Measurements from ENCODE around the gene POMT2. TPM values are rescaled to one million over a fixed set of nuclear protein-coding genes. Genes with fewer than 3 reads are reported as not detected.
"Not testable (repeated sequence)": the region's sequence is repeated elsewhere in the genome, so short reads cannot be mapped to it uniquely, and the experiment has no call there.

The POMT2 gene
- total RNA-seq, 1 donor: 7.0 TPM

GRCh38 chr14:77303417-77304156 lies 17.1 kb downstream of the POMT2 start:
- peak in 2 of 3 donors; percentile 17 to 22 for DNase-seq (ENCODE audit: low read depth in 2 of 3, low spot score in 2 of 3)

DNA sequence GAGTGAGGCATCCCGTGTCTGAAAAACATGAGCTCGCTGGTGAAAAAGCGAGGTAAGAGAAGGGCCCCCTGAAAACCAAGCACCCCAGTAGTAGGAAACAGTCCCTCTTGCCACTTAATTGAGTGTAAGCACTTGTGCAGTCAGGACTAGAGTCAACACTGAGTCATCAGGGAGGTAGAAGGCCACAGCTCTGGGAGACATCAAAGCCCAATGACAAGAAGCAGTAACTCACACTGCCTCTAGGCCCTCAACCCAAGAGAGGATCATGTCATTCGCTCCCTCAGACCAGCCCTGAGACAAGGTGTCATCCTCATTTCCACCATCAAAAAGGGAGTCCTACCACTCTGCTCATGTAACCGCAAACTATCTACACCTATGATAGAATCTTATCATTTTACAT lies 17.8 kb downstream of the POMT2 start:
- DNase-seq (ENCODE audit: low read depth in 2 of 3, low spot score in 2 of 3): no peak

DNA sequence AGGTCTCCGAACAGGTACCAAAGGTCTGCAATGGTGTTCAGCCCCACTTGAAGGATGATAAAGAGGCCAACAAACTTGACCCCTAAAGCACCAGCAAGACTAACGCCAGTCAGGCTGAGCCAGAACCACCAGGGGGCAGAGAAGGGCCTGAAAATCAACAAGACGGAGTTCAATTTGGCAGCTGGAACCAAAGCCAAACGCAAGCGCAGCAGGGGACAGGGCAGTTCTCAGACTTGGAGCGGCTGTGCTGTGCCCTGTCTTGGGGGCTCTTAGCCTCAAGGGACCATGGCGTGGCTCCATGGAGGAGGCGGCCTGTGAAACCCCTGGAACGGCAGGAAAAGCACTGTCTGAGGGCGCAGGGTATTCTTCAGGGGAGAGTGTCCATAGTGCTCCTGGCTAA lies 19.6 kb downstream of the POMT2 start:
- peak in 2 of 3 donors; percentile 77 to 87 for DNase-seq (ENCODE audit: low read depth in 2 of 3, low spot score in 2 of 3)

GRCh38 chr14:77299771-77300170 lies 20.9 kb downstream of the POMT2 start:
- no peak for DNase-seq (ENCODE audit: low read depth in 2 of 3, low spot score in 2 of 3)

DNA sequence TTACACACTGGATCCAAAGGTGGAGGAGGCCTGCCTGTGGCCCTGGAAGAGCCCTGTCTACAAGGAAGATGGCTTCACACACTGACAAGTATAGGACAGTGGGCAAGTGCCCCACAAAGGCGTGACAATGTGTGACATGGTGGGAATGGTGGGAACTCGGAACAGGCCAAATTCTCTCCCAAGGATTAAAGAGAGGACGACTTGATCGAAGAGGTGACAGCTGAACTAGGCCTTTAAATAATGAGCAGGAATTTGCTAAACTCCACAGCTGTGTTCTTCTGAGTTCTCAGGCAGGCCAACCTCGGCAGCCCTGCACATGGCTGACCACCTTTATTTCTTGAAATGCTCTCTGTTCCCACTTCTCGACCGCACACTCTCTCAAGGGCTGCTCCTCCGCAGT lies 23.8 kb downstream of the POMT2 start:
- no peak for DNase-seq (ENCODE audit: low read depth in 2 of 3, low spot score in 2 of 3)

DNA sequence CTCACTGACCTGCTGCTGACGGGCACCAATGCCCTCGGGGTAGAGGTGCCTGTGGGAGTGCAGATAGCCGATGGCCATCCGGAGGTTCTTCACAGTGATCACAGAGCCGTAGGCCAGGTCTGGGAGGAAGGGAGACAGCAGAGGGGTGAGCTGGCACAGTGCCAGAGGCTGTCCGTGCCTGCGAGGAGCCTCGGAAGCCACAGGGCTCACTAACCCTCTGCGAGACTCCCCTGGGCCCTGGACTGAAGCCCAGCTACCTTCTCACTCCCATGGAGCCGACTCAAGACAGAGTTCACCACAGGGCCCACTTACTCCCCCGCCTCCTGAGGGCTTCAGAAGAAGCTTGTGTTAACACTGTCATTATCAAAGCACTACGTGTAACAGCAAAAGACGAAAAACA lies 24.5 kb downstream of the POMT2 start:
- DNase-seq (ENCODE audit: low read depth in 2 of 3, low spot score in 2 of 3): no peak

- no peak for DNase-seq (ENCODE audit: low read depth in 2 of 3, low spot score in 2 of 3)
Measured at GRCh38 chr14:77290705-77291104, 30.0 kb downstream of the POMT2 start.

DNA sequence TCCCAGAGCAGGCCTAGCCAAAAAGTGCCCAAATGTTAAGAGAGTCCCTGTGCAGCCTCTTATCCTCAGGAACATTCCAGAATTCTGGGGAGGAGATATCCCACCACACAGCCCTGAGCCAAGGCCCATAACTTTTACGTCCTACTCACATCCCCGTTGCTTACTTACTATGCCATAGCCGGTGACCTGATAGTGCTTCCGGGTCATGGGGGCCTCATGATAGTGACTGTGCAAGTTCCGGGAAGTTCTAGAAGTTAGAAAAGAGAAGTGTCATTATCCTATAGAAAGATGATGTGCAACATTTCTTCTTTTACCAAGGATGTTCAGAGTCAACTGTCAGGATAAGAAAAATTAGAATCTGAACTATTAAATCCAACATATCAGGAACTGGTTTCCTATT lies 34.1 kb downstream of the POMT2 start:
- no peak for DNase-seq (ENCODE audit: low read depth in 2 of 3, low spot score in 2 of 3)

DNA sequence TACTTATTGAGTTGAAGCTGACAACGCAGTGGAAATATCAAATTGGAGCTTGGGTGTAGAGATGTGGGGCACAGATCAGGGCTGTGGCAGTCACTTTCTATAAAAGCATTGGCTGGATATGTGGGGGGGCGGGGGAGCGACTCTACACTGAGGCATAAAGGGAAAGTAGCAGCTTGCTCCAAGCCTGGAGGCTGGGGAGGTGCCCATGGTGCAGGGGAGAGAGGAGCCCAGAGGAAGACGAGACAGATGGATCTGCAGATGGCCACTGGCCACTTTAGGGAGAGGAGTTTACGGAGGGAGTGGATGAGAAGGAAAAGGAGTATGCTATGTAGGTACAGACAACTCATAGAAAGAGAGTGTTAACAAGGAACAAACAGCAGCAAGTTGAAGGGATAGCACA lies 36.2 kb downstream of the POMT2 start:
- DNase-seq (ENCODE audit: low read depth in 2 of 3, low spot score in 2 of 3): no peak

DNA sequence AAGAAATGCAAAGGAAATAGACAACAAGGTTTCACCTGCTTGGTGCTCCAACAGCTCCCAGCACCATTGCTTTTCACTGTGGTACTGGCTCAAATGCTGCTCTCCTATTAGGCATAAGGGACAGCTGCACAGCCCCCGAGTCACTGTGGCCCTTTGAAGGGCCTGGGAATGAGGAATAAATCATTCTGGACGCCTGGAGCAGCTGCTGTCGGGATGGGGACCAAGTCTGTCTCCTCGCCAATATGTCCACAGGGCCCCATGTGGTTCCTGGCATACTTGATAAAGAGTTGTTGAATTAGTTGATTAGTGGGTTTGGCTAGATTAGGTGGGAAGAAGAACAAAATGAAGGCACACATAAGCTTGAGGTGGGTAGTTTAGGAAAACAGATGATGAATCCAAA lies 36.6 kb downstream of the POMT2 start:
- DNase-seq (ENCODE audit: low read depth in 2 of 3, low spot score in 2 of 3): no peak

GRCh38 chr14:77281852-77282410 lies 38.8 kb downstream of the POMT2 start:
- no peak for DNase-seq (ENCODE audit: low read depth in 2 of 3, low spot score in 2 of 3)

DNA sequence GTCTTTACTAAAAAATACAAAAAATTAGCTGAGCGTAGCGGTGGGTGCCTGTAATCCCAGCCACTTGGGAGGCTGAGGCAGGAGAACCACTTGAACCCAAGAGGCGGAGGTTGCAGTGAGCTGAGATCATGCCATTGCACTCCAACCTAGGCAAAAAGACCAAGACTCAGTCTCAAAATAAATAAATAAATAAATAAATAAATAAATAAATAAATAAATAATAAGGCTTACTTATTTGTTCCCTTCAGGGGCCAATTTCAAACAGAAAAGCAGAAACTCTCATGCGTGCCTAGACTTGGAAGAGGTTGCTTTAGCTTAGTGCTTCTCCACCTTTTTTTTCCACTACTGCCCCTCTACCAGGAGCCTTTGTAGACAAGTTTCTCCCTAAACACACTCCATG lies 39.8 kb downstream of the POMT2 start:
- not testable (repeated sequence) for DNase-seq (ENCODE audit: low read depth in 2 of 3, low spot score in 2 of 3)

- no peak for DNase-seq (ENCODE audit: low read depth in 2 of 3, low spot score in 2 of 3)
Measured at GRCh38 chr14:77279719-77280118, 41.0 kb downstream of the POMT2 start.

DNA sequence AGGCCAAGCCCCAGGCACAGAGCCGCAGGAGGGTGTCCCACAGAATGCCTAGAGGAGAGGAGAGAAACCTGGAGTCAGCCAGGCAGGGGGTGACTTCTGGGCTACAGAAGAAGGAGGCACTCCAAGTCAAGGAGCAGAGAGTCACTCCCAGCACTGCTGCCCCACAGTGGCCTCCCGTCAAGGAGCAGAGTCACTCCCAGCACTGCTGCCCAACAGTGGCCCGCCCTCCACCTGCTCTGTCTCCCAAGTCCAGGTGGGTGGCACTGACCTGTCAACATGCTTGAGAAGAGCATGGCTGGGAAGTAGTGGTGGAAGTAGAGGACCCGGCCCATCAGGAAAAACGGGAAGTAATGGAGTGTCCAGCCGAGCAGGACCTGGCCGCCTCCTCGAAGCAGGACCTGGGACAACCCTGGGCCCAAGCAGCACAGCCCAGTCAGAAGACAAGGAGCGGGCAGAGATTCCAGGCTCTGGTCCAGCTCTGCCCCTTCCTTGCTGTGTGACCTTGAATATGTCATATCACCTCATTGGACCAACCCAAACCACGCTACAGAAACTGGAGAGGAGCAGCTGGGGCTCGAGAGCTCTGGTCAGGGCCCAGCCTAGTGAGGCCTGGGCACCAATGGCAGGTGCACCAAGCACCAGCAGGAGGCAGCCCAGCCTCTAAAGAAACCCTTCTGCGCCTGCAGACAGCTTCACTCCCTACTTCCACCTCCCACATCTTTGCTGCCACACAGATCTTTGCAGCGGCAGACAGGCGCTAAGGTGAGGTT lies 42.0 kb downstream of the POMT2 start:
- no peak for DNase-seq (ENCODE audit: low read depth in 2 of 3, low spot score in 2 of 3)

DNA sequence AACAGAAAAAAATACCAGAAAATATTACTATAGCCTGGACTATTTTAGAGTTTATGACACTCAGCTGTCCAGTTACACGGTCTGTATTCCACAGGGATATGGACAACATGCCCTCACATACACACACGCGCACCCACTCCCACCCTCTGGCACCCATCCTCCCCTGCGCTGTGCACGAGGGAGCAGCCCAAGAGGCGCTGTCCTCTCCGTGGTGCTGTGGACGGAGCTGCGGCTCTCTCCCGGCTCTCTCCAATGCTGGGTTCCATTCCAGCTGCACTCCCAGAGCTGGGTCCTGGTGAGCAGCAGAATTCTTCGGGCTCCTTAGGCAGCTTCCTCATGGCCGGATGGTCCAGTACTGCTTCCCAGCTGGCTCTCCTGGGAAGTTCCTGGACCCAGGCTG lies 43.7 kb downstream of the POMT2 start:
- no peak for DNase-seq (ENCODE audit: low read depth in 2 of 3, low spot score in 2 of 3)

GRCh38 chr14:77276295-77276935 lies 44.3 kb downstream of the POMT2 start:
- no peak for DNase-seq (ENCODE audit: low read depth in 2 of 3, low spot score in 2 of 3)

DNA sequence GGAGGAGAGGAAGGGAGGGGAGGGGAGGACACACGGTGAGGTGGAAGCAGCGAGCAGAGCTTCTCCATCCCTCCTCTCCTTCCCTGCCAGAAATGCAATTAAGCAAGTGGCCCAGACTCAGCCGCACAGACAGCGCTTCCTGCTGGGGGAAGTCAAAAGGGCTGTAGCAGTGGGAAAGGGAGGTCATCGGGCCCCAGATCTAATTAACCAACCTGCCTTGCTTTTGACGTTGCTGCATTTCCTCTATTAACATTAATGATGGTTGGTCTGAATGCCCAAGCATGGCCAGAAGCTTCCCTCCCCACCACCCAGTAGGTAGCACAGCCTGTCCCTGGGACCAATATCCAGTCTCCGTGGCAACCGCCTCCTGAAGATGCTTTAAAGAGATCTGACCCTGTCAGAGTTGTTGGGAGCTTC lies 45.1 kb downstream of the POMT2 start:
- no peak for DNase-seq (ENCODE audit: low read depth in 2 of 3, low spot score in 2 of 3)

GRCh38 chr14:77275041-77275580 lies 45.6 kb downstream of the POMT2 start:
- DNase-seq (ENCODE audit: low read depth in 2 of 3, low spot score in 2 of 3): no peak

GRCh38 chr14:77273796-77274195 lies 46.9 kb downstream of the POMT2 start:
- DNase-seq (ENCODE audit: low read depth in 2 of 3, low spot score in 2 of 3): no peak

DNA sequence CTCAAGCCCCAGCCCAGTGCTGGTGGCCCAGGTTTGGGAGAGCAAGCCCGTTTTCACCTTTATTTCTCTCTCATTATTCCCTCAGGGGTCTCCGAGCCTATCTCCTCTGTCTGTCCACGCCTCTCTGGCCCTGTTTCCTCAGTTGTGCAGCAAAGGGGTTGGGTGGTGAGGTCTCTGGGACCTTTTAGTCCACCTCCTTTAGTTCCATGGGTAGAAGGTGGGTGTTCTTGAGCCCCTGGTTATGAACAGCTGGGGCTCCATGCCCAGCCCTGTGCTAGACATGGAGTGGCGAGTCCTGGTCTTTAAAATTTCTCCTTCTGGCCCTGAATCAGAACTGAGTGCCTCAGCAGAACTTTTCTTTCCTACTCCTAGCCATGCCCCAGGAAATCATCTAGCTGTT lies 48.4 kb downstream of the POMT2 start:
- DNase-seq (ENCODE audit: low read depth in 2 of 3, low spot score in 2 of 3): no peak

DNA sequence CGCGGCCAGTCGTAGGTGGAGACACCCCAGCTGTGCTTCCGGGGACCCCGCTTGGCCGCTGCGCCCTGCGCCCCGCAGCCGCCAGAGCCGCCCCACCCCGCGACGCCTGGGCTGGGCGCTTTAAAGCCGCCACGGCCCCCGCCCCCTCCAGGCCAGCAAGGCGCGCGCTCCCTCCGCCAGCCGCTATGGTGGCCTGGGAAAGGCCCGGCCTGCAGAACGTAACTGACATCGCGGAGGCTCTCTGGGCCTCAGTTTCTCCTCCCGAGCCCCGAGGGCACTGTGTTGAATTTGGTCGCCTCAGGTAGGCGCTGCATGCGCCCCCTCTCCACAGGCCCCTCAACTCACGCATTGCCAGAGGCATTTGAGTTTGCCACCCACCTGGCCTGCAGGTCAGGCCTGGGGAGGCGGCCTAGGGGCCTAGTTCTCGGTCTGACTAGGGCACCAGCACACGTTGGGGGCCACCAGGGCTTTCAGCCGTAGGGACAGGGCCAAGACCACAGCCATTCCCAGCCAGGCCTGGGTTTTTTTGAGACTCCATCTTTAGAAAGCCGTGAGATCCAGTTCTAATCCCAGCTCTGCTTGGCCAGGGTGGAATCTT lies 49.5 kb downstream of the POMT2 start, which contains the start of gene NGB:
Gene NGB, minus strand, starts transcription at position 94 of the 598 bp plus-strand sequence. CDS start 269 bp downstream, outside the sequence.
- no peak for DNase-seq (ENCODE audit: low read depth in 2 of 3, low spot score in 2 of 3)
